GM10266 (cell line): ENCODE measurements around the gene XYLT1.

ENCODE experiments used
- DNase-seq: peaks from one replicate; pipeline ENCODE4 v3.0.0; 2012; ENCODE audit errors: extremely low spot score
- CTCF ChIP-seq: IDR thresholded peaks from 2 replicates; pipeline ENCODE4 v1.5.1; 2012; ENCODE audit warnings: mild to moderate bottlenecking, low read depth; ENCODE audit not compliant: control insufficient read depth, insufficient read depth; ENCODE audit errors: missing control alignments

Gene XYLT1

GRCh38 chr16:17286443-17286842, 184.3 kb downstream of the XYLT1 start:
- no peak for TF ChIP-seq CTCF
- DNase-seq = no peak

GRCh38 chr16:17283016-17283415, 187.7 kb downstream of the XYLT1 start:
- DNase-seq = no peak
- no peak for TF ChIP-seq CTCF

GRCh38 chr16:17282247-17282646, 188.5 kb downstream of the XYLT1 start:
- peak; percentile 38 for DNase-seq
- no peak for TF ChIP-seq CTCF

- no peak for DNase-seq
- no peak for TF ChIP-seq CTCF
These were observed 189.7 kb downstream of the XYLT1 start for GRCh38 chr16:17281052-17281451.

GRCh38 chr16:17278988-17279387, 191.8 kb downstream of the XYLT1 start:
- no peak for DNase-seq
- TF ChIP-seq CTCF = no peak

- TF ChIP-seq CTCF = peak; percentile 65
- DNase-seq = peak; percentile 47
These were observed 192.8 kb downstream of the XYLT1 start for GRCh38 chr16:17277981-17278381.

- no peak for TF ChIP-seq CTCF
- DNase-seq = no peak
These were observed 194.2 kb downstream of the XYLT1 start for GRCh38 chr16:17276610-17277009.

- TF ChIP-seq CTCF = no peak
- no peak for DNase-seq
These were observed 194.7 kb downstream of the XYLT1 start for GRCh38 chr16:17276010-17276530.
